ENCODE data around the gene PTPRE.
A peak's percentile ranks its signal among the peaks of the same experiment; 100 is the strongest.

Gene PTPRE

GRCh38 chr10:128045833-128046120, 138.9 kb downstream of the PTPRE start:
- H3K4me1 ChIP-seq (ENCODE audit: control insufficient read depth in 5 of 5, insufficient read depth in 5 of 5, low read length in 5 of 5), result peaks cover 0 to 40% (median 16%) of the 10 kb centered on the region in 5 donors
- no peak overlapping the region for H3K4me3 ChIP-seq (ENCODE audit: low read depth in 1 of 5, low read length in 5 of 5)
- H3K27ac ChIP-seq (ENCODE audit: low read depth, low read length), result no peak overlapping the region

GRCh38 chr10:128046156-128046952, 139.5 kb downstream of the PTPRE start:
- Histone ChIP-seq H3K27me3 (ENCODE audit: control insufficient read depth in 5 of 5, insufficient read depth in 4 of 5, low read length in 5 of 5) (no peaks in the 10 kb centered on the region), H3K27ac (ENCODE audit: low read depth, low read length) (no peak overlapping the region), H3K36me3 (ENCODE audit: control insufficient read depth in 5 of 5, insufficient read depth in 5 of 5, low read length in 5 of 5) (peaks cover 0 to 14% (median 3%) of the 10 kb centered on the region in 5 donors), H3K4me1 (ENCODE audit: control insufficient read depth in 5 of 5, insufficient read depth in 5 of 5, low read length in 5 of 5) (peaks cover 0 to 42% (median 20%) of the 10 kb centered on the region in 5 donors), H3K9me3 (ENCODE audit: control insufficient read depth in 5 of 5, low read length in 5 of 5) (no peaks in the 10 kb centered on the region), H3K9ac (ENCODE audit: low read length in 5 of 5) (no peak overlapping the region), H3K4me3 (ENCODE audit: low read depth in 1 of 5, low read length in 5 of 5) (no peak overlapping the region)

More at GRCh38 chr10:128045833-128046120, 138.9 kb downstream of the PTPRE start:
- Histone ChIP-seq H3K9me3 (ENCODE audit: control insufficient read depth in 5 of 5, low read length in 5 of 5) (no peaks in the 10 kb centered on the region), H3K36me3 (ENCODE audit: control insufficient read depth in 5 of 5, insufficient read depth in 5 of 5, low read length in 5 of 5) (peaks cover 0 to 14% (median 3%) of the 10 kb centered on the region in 5 donors), H3K27me3 (ENCODE audit: control insufficient read depth in 5 of 5, insufficient read depth in 4 of 5, low read length in 5 of 5) (no peaks in the 10 kb centered on the region), H3K9ac (ENCODE audit: low read length in 5 of 5) (no peak overlapping the region)

- Histone ChIP-seq H3K9me3 (ENCODE audit: control insufficient read depth in 5 of 5, low read length in 5 of 5) (no peaks in the 10 kb centered on the region), H3K4me1 (ENCODE audit: control insufficient read depth in 5 of 5, insufficient read depth in 5 of 5, low read length in 5 of 5) (peaks cover 0 to 46% (median 20%) of the 10 kb centered on the region in 5 donors), H3K4me3 (ENCODE audit: low read depth in 1 of 5, low read length in 5 of 5) (peak overlapping the region in 2 of 5 donors; percentile 19 to 61), H3K36me3 (ENCODE audit: control insufficient read depth in 5 of 5, insufficient read depth in 5 of 5, low read length in 5 of 5) (peaks cover 0 to 14% (median 3%) of the 10 kb centered on the region in 5 donors), H3K27ac (ENCODE audit: low read depth, low read length) (no peak overlapping the region), H3K9ac (ENCODE audit: low read length in 5 of 5) (no peak overlapping the region), H3K27me3 (ENCODE audit: control insufficient read depth in 5 of 5, insufficient read depth in 4 of 5, low read length in 5 of 5) (no peaks in the 10 kb centered on the region)
Observed at GRCh38 chr10:128046953-128047290, 140.0 kb downstream of the PTPRE start.

- Histone ChIP-seq H3K9ac (ENCODE audit: low read length in 5 of 5) (peak overlapping the region in 4 of 5 donors; percentile 34 to 62 (median 45)), H3K27me3 (ENCODE audit: control insufficient read depth in 5 of 5, insufficient read depth in 4 of 5, low read length in 5 of 5) (no peaks in the 10 kb centered on the region), H3K36me3 (ENCODE audit: control insufficient read depth in 5 of 5, insufficient read depth in 5 of 5, low read length in 5 of 5) (peaks cover 0 to 14% (median 3%) of the 10 kb centered on the region in 5 donors), H3K27ac (ENCODE audit: low read depth, low read length) (peak overlapping the region; percentile 59), H3K4me1 (ENCODE audit: control insufficient read depth in 5 of 5, insufficient read depth in 5 of 5, low read length in 5 of 5) (peaks cover 0 to 51% (median 20%) of the 10 kb centered on the region in 5 donors), H3K9me3 (ENCODE audit: control insufficient read depth in 5 of 5, low read length in 5 of 5) (no peaks in the 10 kb centered on the region), H3K4me3 (ENCODE audit: low read depth in 1 of 5, low read length in 5 of 5) (peak overlapping the region; percentile 55 to 71 (median 61))
Observed at GRCh38 chr10:128047351-128047750, 140.4 kb downstream of the PTPRE start.

DNA sequence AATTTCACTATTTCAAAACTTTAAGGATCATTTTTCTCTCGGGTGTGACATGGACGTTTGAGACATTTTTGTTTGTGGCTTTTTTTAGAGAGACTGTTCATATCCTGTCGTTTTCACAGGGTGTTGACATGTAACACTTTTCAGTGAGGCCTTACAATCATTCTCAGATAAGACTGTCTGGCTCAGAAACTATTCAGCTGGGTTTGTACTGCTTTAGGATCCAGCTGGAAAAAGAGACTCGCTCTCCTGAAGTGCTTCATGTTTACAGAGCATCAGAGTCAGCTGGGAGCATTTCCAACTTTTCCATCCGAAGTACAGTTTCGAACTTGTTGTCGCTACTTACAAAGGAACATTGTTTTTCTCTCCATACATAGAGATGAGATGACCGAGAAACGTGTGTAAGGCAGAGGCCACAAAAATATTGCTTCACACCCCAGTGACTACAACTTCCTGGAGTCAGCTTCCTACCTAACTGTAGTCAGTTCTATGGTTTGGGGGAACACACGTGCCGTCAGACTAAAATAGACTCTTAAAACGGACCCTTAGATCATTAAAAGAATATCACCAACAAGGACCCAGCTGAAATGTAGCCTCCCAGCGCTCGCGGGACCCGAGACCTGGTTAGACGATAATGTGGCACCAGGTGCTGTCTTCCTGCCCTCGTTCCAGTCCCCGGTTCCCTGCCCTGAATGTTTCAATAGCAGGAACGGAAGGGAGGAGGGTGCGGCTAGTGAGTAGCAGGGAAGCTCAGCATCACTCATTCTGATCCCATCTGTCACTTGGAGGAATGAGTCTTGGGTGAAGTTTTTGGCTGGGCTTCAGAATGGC, 141.3 kb downstream of the PTPRE start:
- H3K27ac ChIP-seq (ENCODE audit: low read depth, low read length), result peak overlapping the region; percentile 59
- H3K4me1 ChIP-seq (ENCODE audit: control insufficient read depth in 5 of 5, insufficient read depth in 5 of 5, low read length in 5 of 5), result peaks cover 0 to 55% (median 20%) of the 10 kb centered on the region in 5 donors
- H3K36me3 ChIP-seq (ENCODE audit: control insufficient read depth in 5 of 5, insufficient read depth in 5 of 5, low read length in 5 of 5), result peaks cover 0 to 18% (median 8%) of the 10 kb centered on the region in 5 donors
- peak overlapping the region; percentile 55 to 71 (median 61) for H3K4me3 ChIP-seq (ENCODE audit: low read depth in 1 of 5, low read length in 5 of 5)
- H3K9me3 ChIP-seq (ENCODE audit: control insufficient read depth in 5 of 5, low read length in 5 of 5), result no peaks in the 10 kb centered on the region
- peak overlapping the region in 4 of 5 donors; percentile 34 to 62 (median 45) for H3K9ac ChIP-seq (ENCODE audit: low read length in 5 of 5)
- H3K27me3 ChIP-seq (ENCODE audit: control insufficient read depth in 5 of 5, insufficient read depth in 4 of 5, low read length in 5 of 5), result no peaks in the 10 kb centered on the region

- peak overlapping the region; percentile 55 to 71 (median 61) for H3K4me3 ChIP-seq (ENCODE audit: low read depth in 1 of 5, low read length in 5 of 5)
- peak overlapping the region; percentile 6 for H3K27ac ChIP-seq (ENCODE audit: low read depth, low read length)
- no peaks in the 10 kb centered on the region for H3K27me3 ChIP-seq (ENCODE audit: control insufficient read depth in 5 of 5, insufficient read depth in 4 of 5, low read length in 5 of 5)
- no peaks in the 10 kb centered on the region for H3K9me3 ChIP-seq (ENCODE audit: control insufficient read depth in 5 of 5, low read length in 5 of 5)
- H3K9ac ChIP-seq (ENCODE audit: low read length in 5 of 5), result peak overlapping the region in 4 of 5 donors; percentile 11 to 62 (median 45)
- H3K36me3 ChIP-seq (ENCODE audit: control insufficient read depth in 5 of 5, insufficient read depth in 5 of 5, low read length in 5 of 5), result peaks cover 0 to 18% (median 10%) of the 10 kb centered on the region in 5 donors
- H3K4me1 ChIP-seq (ENCODE audit: control insufficient read depth in 5 of 5, insufficient read depth in 5 of 5, low read length in 5 of 5), result peaks cover 0 to 58% (median 20%) of the 10 kb centered on the region in 5 donors
Observed at GRCh38 chr10:128048819-128049210, 141.9 kb downstream of the PTPRE start.

DNA sequence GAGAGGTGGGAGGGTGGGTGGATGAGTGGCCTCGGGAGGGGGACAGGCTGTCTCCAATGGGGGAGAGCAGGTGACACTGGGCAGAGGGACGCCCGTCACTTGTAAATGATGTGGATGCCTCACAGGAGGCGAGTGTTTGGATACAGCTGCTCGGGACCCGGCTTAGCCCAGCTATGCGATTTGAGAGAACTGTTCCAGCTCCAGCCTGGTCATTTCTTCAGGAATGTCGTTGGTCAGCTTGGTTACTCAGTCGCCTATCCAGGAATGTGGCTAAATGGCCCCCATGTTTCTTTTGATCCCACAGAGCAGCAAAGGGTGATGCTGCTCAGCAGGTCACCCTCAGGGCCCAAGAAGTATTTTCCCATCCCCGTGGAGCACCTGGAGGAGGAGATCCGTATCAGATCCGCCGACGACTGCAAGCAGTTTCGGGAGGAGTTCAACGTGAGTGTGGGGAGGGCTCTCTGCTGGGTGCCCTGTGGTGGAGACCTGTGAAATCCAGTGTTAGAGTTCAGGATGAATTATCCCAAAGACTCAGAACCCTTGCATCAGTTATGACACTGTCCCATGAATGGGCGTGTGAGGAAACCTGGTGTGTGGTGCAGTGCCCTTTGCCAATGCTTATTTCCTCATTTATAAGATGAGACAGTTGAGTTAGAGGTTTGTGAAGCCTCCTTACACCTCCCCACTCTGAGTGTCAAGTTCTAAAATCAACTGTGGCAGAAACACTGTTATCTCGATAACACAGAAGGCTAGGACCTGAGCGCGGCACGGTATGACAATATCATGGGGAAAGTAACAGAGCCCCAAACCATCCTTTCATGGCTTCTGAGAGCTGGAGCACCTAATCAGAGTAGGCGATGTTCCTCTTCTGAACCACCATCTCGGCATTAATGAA, 142.6 kb downstream of the PTPRE start:
- Histone ChIP-seq H3K4me3 (ENCODE audit: low read depth in 1 of 5, low read length in 5 of 5) (peak overlapping the region; percentile 40 to 71 (median 61)), H3K36me3 (ENCODE audit: control insufficient read depth in 5 of 5, insufficient read depth in 5 of 5, low read length in 5 of 5) (peaks cover 0 to 21% (median 10%) of the 10 kb centered on the region in 5 donors), H3K27ac (ENCODE audit: low read depth, low read length) (peak overlapping the region; percentile 6), H3K27me3 (ENCODE audit: control insufficient read depth in 5 of 5, insufficient read depth in 4 of 5, low read length in 5 of 5) (no peaks in the 10 kb centered on the region), H3K4me1 (ENCODE audit: control insufficient read depth in 5 of 5, insufficient read depth in 5 of 5, low read length in 5 of 5) (peaks cover 0 to 54% (median 20%) of the 10 kb centered on the region in 5 donors), H3K9me3 (ENCODE audit: control insufficient read depth in 5 of 5, low read length in 5 of 5) (no peaks in the 10 kb centered on the region), H3K9ac (ENCODE audit: low read length in 5 of 5) (peak overlapping the region in 2 of 5 donors; percentile 11 to 62)

DNA sequence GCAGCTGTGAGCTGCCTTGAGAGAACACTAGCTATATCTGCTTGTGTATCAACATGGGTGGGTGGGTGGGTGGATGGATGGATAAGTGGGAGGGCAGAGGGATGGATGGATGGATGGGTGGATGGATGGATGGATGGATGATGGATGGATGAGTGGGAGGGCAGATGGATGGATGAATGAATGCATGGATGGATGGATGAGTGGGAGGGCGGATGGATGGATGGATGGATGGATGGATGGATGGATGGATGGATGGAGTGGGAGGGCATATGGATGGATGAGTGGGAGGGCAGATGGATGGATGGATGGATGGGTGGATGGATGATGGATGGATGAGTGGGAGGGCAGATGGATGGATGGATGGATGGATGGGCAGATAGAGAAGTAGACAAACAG, 143.2 kb downstream of the PTPRE start:
- no peaks in the 10 kb centered on the region for H3K27me3 ChIP-seq (ENCODE audit: control insufficient read depth in 5 of 5, insufficient read depth in 4 of 5, low read length in 5 of 5)
- H3K9me3 ChIP-seq (ENCODE audit: control insufficient read depth in 5 of 5, low read length in 5 of 5), result no peaks in the 10 kb centered on the region
- H3K4me1 ChIP-seq (ENCODE audit: control insufficient read depth in 5 of 5, insufficient read depth in 5 of 5, low read length in 5 of 5), result peaks cover 0 to 54% (median 20%) of the 10 kb centered on the region in 5 donors
- H3K9ac ChIP-seq (ENCODE audit: low read length in 5 of 5), result no peak overlapping the region
- H3K36me3 ChIP-seq (ENCODE audit: control insufficient read depth in 5 of 5, insufficient read depth in 5 of 5, low read length in 5 of 5), result peaks cover 0 to 27% (median 11%) of the 10 kb centered on the region in 5 donors
- H3K27ac ChIP-seq (ENCODE audit: low read depth, low read length), result peak overlapping the region; percentile 16
- H3K4me3 ChIP-seq (ENCODE audit: low read depth in 1 of 5, low read length in 5 of 5), result peak overlapping the region in 3 of 5 donors; percentile 49 to 61 (median 55)

- H3K4me1 ChIP-seq (ENCODE audit: control insufficient read depth in 5 of 5, insufficient read depth in 5 of 5, low read length in 5 of 5), result peaks cover 0 to 49% (median 20%) of the 10 kb centered on the region in 5 donors
- peak overlapping the region; percentile 16 for H3K27ac ChIP-seq (ENCODE audit: low read depth, low read length)
- H3K4me3 ChIP-seq (ENCODE audit: low read depth in 1 of 5, low read length in 5 of 5), result peak overlapping the region in 3 of 5 donors; percentile 11 to 61 (median 15)
- H3K36me3 ChIP-seq (ENCODE audit: control insufficient read depth in 5 of 5, insufficient read depth in 5 of 5, low read length in 5 of 5), result peaks cover 0 to 35% (median 18%) of the 10 kb centered on the region in 5 donors
- H3K9me3 ChIP-seq (ENCODE audit: control insufficient read depth in 5 of 5, low read length in 5 of 5), result no peaks in the 10 kb centered on the region
- H3K9ac ChIP-seq (ENCODE audit: low read length in 5 of 5), result peak overlapping the region in 1 of 5 donors; percentile 31
- no peaks in the 10 kb centered on the region for H3K27me3 ChIP-seq (ENCODE audit: control insufficient read depth in 5 of 5, insufficient read depth in 4 of 5, low read length in 5 of 5)
Observed at GRCh38 chr10:128050936-128051335, 144.0 kb downstream of the PTPRE start.
